ENCODE data around the gene DACT2. TPM values are rescaled to one million over a fixed set of nuclear protein-coding genes. Genes with fewer than 3 reads are reported as not detected.

Gene DACT2
- total RNA-seq, 1 experiment from 2014 or later, result not detected

DNA sequence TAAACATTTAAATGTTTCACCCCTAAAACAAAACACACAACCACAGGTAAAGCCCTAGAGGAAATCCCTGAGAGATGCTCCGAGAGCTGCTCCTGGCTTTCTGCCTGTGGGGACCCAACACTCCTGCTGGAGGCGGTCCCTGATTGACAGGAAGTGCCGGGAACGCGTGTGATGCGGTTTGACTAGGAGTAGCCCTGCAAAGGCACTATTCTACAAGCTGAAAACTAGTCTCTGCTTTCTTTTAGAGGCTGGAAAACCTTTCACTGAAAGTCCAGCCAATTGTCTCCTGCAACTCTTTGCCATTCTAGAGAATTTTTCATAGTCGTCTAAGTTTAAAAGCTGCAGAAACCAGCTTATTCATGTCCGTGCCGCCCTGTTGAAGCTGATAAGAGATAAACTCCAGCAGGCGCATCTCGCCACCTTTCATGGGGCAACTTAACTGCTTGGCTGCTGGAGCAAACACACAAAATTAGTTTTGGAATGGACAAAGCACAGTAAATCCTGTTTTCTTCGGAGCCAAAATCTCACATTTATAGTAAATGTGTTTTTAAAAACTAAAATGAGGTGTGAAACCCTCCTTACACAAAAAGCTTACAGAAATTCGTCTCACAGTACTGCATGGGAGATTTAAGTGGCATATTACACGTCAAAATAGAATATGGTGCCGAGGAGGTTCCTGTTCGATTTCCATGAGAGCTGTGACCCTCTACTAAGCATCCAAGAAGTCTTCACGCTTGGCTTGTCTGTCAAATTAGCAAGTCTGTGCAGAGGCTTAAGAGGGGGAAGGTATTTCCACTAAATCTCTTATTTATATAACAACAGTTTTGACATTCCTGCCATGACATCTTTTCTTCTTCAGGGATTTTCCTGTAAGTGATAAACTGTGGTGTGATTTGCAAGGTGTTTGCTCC is 46.9 kb downstream of the DACT2 start (continued):
- TF ChIP-seq, protein P1, sequence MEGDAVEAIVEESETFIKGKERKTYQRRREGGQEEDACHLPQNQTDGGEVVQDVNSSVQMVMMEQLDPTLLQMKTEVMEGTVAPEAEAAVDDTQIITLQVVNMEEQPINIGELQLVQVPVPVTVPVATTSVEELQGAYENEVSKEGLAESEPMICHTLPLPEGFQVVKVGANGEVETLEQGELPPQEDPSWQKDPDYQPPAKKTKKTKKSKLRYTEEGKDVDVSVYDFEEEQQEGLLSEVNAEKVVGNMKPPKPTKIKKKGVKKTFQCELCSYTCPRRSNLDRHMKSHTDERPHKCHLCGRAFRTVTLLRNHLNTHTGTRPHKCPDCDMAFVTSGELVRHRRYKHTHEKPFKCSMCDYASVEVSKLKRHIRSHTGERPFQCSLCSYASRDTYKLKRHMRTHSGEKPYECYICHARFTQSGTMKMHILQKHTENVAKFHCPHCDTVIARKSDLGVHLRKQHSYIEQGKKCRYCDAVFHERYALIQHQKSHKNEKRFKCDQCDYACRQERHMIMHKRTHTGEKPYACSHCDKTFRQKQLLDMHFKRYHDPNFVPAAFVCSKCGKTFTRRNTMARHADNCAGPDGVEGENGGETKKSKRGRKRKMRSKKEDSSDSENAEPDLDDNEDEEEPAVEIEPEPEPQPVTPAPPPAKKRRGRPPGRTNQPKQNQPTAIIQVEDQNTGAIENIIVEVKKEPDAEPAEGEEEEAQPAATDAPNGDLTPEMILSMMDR (IDR thresholded peaks at IDR 0.05 in 2 of 3, conservative IDR thresholded peaks at IDR 0.05 in 1 of 3; ENCODE audit: borderline replicate concordance in 1 of 3, insufficient read depth in 1 of 3, low read depth in 2 of 3, low read length in 2 of 3), result no peak
- TF ChIP-seq, protein P2, sequence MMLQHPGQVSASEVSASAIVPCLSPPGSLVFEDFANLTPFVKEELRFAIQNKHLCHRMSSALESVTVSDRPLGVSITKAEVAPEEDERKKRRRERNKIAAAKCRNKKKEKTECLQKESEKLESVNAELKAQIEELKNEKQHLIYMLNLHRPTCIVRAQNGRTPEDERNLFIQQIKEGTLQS (IDR thresholded peaks at IDR 0.05), result no peak
- TF ChIP-seq POLR2AphosphoS5 (IDR thresholded peaks at IDR 0.05; ENCODE audit: low read depth, low read length), result no peak

DNA sequence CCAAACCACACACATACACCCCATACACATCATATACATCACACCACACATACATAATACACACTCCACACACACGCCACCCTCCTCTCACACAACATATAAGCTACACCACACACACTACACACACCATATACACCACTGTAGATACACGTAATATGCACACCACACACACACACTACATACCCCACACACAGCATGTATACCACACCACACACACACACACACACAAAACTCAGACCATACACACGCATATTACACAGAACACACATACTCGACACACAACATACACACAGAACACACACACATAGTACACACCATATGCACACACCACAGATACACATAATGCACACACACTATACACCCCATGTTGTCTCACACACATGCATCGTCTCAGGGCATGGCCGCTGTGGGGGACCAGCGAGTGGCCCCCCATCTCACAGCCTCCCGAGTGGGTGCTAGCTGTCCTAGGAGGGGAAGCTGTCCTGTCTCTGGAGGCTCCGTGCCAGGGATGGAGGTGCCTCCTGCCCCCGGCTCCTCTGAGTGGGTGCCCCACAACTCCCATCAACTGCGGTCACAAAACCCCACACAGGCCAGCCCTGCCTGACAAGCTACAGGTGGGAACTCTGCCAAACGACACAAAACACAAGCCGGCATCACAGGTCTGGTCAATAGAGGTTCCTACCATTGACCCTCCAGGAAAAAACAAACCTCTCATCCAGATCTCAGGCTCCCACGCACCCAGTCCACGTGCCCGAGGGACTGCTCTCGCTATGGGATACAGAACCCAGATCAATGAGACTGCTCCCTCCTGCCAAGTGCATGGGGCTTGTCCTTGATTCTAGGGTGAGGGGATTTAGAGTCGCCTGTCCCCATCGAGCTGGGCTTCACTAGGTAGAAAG is 49.1 kb downstream of the DACT2 start:
- H3K36me3 ChIP-seq (ENCODE audit: control insufficient read depth in 1 of 2, insufficient read depth in 2 of 2, low read length in 2 of 2), result no peaks in the 10 kb centered on the region
- H3K4me3 ChIP-seq (replicated peaks in 1 of 2; ENCODE audit: low read depth in 1 of 2, low read length in 2 of 2), result no peak overlapping the region
- H3K79me2 ChIP-seq (ENCODE audit: insufficient read depth, low read length), result no peaks in the 10 kb centered on the region
- ATAC-seq, result no peak
- DNase-seq (ENCODE audit: low read depth, low spot score), result no peak
- H3K9me2 ChIP-seq (ENCODE audit: insufficient read depth), result no peaks in the 10 kb centered on the region
- H3K9me3 ChIP-seq (ENCODE audit: control insufficient read depth in 1 of 2, insufficient read depth in 1 of 2, low read depth in 1 of 2, low read length in 2 of 2), result no peaks in the 10 kb centered on the region
- intact Hi-C loops (cut with micrococcal nuclease), result no loop called here
- no peak overlapping the region for H3K4me2 ChIP-seq (ENCODE audit: low read length)
- no peak overlapping the region for H2AFZ ChIP-seq (ENCODE audit: low read depth, low read length, poor library complexity, severe bottlenecking)
- no TSS peak for BruUV-seq (replicated peaks)
- H3K9ac ChIP-seq (ENCODE audit: low read length), result no peak overlapping the region
- POLR2A ChIA-PET, result no interaction called here
- RAD21 ChIA-PET (ENCODE audit: low non-redundant PET in 1 of 2, low total read pairs in 2 of 2, uncharacterized antibody in 2 of 2, unreplicated experiment in 2 of 2), result no interaction called here
- H3K27me3 ChIP-seq (ENCODE audit: insufficient read depth, low read length), result peaks cover 6% of the 10 kb centered on the region; the same call in 1 of the 2 replicates
- CTCF ChIA-PET, result no interaction called here
- no peaks in the 10 kb centered on the region for H3K4me1 ChIP-seq (ENCODE audit: control insufficient read depth in 1 of 2, insufficient read depth in 2 of 2, low read length in 2 of 2)
- H4K20me1 ChIP-seq (ENCODE audit: insufficient read depth), result no peaks in the 10 kb centered on the region
- no peak overlapping the region for H3K27ac ChIP-seq (ENCODE audit: low read depth, low read length)
- TF ChIP-seq CEBPB (IDR thresholded peaks at IDR 0.05; ENCODE audit: low read depth) (no peak), SRF (IDR thresholded peaks at IDR 0.05; ENCODE audit: low read depth) (no peak), EZH2 (IDR thresholded peaks at IDR 0.05) (no peak), POLR2AphosphoS5 (IDR thresholded peaks at IDR 0.05; ENCODE audit: low read depth, low read length) (no peak), JUND (IDR thresholded peaks at IDR 0.05) (no peak), ZNF274 (IDR thresholded peaks at IDR 0.05; ENCODE audit: low read depth, low read length) (no peak), POLR2A (IDR thresholded peaks at IDR 0.05; ENCODE audit: borderline replicate concordance, extremely low read depth, insufficient read depth, insufficient read length) (no peak), SIN3A (IDR thresholded peaks at IDR 0.05; ENCODE audit: low read depth) (no peak), EZH2phosphoT487 (IDR thresholded peaks at IDR 0.05; ENCODE audit: borderline replicate concordance) (no peak), SP1 (IDR thresholded peaks at IDR 0.05; ENCODE audit: low read depth) (no peak), EGR1 (IDR thresholded peaks at IDR 0.05; ENCODE audit: low read depth) (no peak), ZFX (IDR thresholded peaks at IDR 0.05) (no peak), FOSL1 (IDR thresholded peaks at IDR 0.05; ENCODE audit: low read depth) (no peak)
- TF ChIP-seq, protein P3, sequence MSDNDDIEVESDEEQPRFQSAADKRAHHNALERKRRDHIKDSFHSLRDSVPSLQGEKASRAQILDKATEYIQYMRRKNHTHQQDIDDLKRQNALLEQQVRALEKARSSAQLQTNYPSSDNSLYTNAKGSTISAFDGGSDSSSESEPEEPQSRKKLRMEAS (IDR thresholded peaks at IDR 0.05), result no peak
- TF ChIP-seq, protein P4, sequence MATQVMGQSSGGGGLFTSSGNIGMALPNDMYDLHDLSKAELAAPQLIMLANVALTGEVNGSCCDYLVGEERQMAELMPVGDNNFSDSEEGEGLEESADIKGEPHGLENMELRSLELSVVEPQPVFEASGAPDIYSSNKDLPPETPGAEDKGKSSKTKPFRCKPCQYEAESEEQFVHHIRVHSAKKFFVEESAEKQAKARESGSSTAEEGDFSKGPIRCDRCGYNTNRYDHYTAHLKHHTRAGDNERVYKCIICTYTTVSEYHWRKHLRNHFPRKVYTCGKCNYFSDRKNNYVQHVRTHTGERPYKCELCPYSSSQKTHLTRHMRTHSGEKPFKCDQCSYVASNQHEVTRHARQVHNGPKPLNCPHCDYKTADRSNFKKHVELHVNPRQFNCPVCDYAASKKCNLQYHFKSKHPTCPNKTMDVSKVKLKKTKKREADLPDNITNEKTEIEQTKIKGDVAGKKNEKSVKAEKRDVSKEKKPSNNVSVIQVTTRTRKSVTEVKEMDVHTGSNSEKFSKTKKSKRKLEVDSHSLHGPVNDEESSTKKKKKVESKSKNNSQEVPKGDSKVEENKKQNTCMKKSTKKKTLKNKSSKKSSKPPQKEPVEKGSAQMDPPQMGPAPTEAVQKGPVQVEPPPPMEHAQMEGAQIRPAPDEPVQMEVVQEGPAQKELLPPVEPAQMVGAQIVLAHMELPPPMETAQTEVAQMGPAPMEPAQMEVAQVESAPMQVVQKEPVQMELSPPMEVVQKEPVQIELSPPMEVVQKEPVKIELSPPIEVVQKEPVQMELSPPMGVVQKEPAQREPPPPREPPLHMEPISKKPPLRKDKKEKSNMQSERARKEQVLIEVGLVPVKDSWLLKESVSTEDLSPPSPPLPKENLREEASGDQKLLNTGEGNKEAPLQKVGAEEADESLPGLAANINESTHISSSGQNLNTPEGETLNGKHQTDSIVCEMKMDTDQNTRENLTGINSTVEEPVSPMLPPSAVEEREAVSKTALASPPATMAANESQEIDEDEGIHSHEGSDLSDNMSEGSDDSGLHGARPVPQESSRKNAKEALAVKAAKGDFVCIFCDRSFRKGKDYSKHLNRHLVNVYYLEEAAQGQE (IDR thresholded peaks at IDR 0.05; ENCODE audit: low read depth), result no peak
- TF ChIP-seq, protein P2 (IDR thresholded peaks at IDR 0.05), result no peak

Measured in HCT116 (cell line).